K562 (cell line): ENCODE measurements around the gene DEPDC4. TPM values are rescaled to one million over a fixed set of nuclear protein-coding genes. Genes with fewer than 3 reads are reported as not detected.
A peak's percentile ranks its signal among the peaks of the same experiment; 100 is the strongest.

ENCODE experiments used
- CBX5 ChIP-seq: IDR thresholded peaks from 2 replicates; pipeline ENCODE4 v1.6.1; 2014; ENCODE audit warnings: low read depth, borderline replicate concordance
- E2F6 ChIP-seq, 2 experiments: IDR thresholded peaks; 2 replicates each; pipeline ENCODE4 v1.6.1; 2011; ENCODE audit warnings: borderline replicate concordance in 1 of 2, control low read depth in 1 of 2, low read depth in 1 of 2, low read length in 1 of 2, mild to moderate bottlenecking in 1 of 2, mixed read lengths in 1 of 2, moderate library complexity in 1 of 2; ENCODE audit not compliant: insufficient read depth in 1 of 2, insufficient read length in 1 of 2, poor library complexity in 1 of 2, severe bottlenecking in 1 of 2; ENCODE audit errors: extremely low read depth in 1 of 2
- FOXA1 ChIP-seq: fragments of 450-650 bp; IDR thresholded peaks from 2 replicates; pipeline ENCODE4 v1.6.1; 2016; ENCODE audit warnings: mild to moderate bottlenecking, borderline replicate concordance
- GTF2E2 ChIP-seq: fragments of 200-800 bp; sonication (Bioruptor generic); IDR thresholded peaks from 2 replicates; pipeline ENCODE4 v1.6.1; 2016; ENCODE audit warnings: missing genetic modification characterization, missing compliant biosample characterization
- HMGN3 ChIP-seq: IDR thresholded peaks from 2 replicates; pipeline ENCODE4 v1.6.1; 2011; ENCODE audit warnings: borderline replicate concordance, low read depth, mild to moderate bottlenecking, mixed read lengths, low read length; ENCODE audit not compliant: insufficient read length; ENCODE audit errors: extremely low read depth
- JUN ChIP-seq, 2 experiments: sonication (generic) in 1 of 2; formaldehyde crosslinking in 1 of 2; IDR thresholded peaks; 2 replicates each; pipeline versions ENCODE4 v1.6.1 to v1.8.0; 2012 to 2022; ENCODE audit warnings: borderline replicate concordance in 2 of 2, mild to moderate bottlenecking in 2 of 2, improper control_type of control experiment in 1 of 2, low read depth in 1 of 2, low read length in 1 of 2, missing genetic modification reagents in 1 of 2
- KAT2B ChIP-seq: IDR thresholded peaks from one replicate; pipeline ENCODE4 v1.6.1; 2012; ENCODE audit warnings: low read depth, mild to moderate bottlenecking, control low read depth, inconsistent platforms, low read length, moderate library complexity
- KDM5B ChIP-seq: fragments of 200-600 bp; sonication (generic); IDR thresholded peaks from 2 replicates; pipeline ENCODE4 v1.6.1; 2012; ENCODE audit warnings: low read depth, mild to moderate bottlenecking, moderate library complexity, low read length, control low read depth, inconsistent platforms; ENCODE audit not compliant: insufficient replicate concordance
- MAFK ChIP-seq: IDR thresholded peaks from 2 replicates; pipeline ENCODE4 v1.6.1; 2011; ENCODE audit warnings: low read length, improper control_type of control experiment
- MYBL2 ChIP-seq, 2 experiments: fragments of 450-650 bp in 1 of 2; sonication (generic) in 1 of 2; formaldehyde crosslinking in 1 of 2; IDR thresholded peaks; 2 replicates each; pipeline versions ENCODE4 v1.6.1 to v1.8.1; 2017 to 2022; ENCODE audit warnings: borderline replicate concordance in 1 of 2, inconsistent platforms in 1 of 2, low read depth in 1 of 2, mild to moderate bottlenecking in 1 of 2, missing genetic modification reagents in 1 of 2, moderate library complexity in 1 of 2
- PHF21A ChIP-seq: fragments of 450-650 bp; IDR thresholded peaks from 2 replicates; pipeline ENCODE4 v1.6.1; 2017; ENCODE audit warnings: low read depth, borderline replicate concordance
- RHOXF2B ChIP-seq: fragments of 250-450 bp; sonication (Bioruptor Pico); conservative IDR thresholded peaks from 2 replicates; pipeline ENCODE4 v1.5.1; 2021
- RNF219 ChIP-seq: fragments of 250-450 bp; sonication (Bioruptor Pico); IDR thresholded peaks from 2 replicates; pipeline ENCODE4 v1.5.0; 2022; ENCODE audit warnings: mild to moderate bottlenecking
- SMARCA4 ChIP-seq: fragments of 450-650 bp; IDR thresholded peaks from 2 replicates; pipeline ENCODE4 v1.6.1; 2016
- SNRNP70 ChIP-seq: fragments of 200-400 bp; formaldehyde crosslinking; optimal IDR thresholded peaks from 2 replicates; pipeline ENCODE3; 2017; ENCODE audit warnings: low read depth, low read length
- SPI1 ChIP-seq: IDR thresholded peaks from 2 replicates; pipeline ENCODE4 v1.6.1; 2011; ENCODE audit warnings: low read depth, low read length, control low read depth, borderline replicate concordance
- SRSF7 ChIP-seq: fragments of 200-400 bp; formaldehyde crosslinking; optimal IDR thresholded peaks from 2 replicates; pipeline ENCODE3; 2017; ENCODE audit warnings: mild to moderate bottlenecking, low read depth, low read length
- TEAD4 ChIP-seq, 2 experiments: sonication (generic) in 1 of 2; formaldehyde crosslinking in 1 of 2; IDR thresholded peaks; 2 replicates each; pipeline versions ENCODE4 v1.6.1 to v1.8.0; 2012 to 2022; ENCODE audit warnings: borderline replicate concordance in 1 of 2, inconsistent platforms in 1 of 2, low read length in 1 of 2, mild to moderate bottlenecking in 1 of 2, missing genetic modification reagents in 1 of 2
- WHSC1 ChIP-seq: IDR thresholded peaks from one replicate; pipeline ENCODE4 v1.6.1; 2012; ENCODE audit warnings: low read length, control low read depth, inconsistent platforms
- ZNF12 ChIP-seq: sonication (generic); formaldehyde crosslinking; IDR thresholded peaks from 2 replicates; pipeline ENCODE4 v1.4.0; 2020; ENCODE audit warnings: mild to moderate bottlenecking, missing genetic modification reagents
- ZNF354B ChIP-seq: fragments of 250-450 bp; sonication (Bioruptor Pico); IDR thresholded peaks from 2 replicates; pipeline ENCODE4 v1.4.0; 2020
- ZNF57 ChIP-seq: fragments of 450-650 bp; formaldehyde crosslinking; IDR thresholded peaks from 2 replicates; pipeline ENCODE4 v1.4.0; 2020; ENCODE audit warnings: mild to moderate bottlenecking, moderate library complexity
- ZNF717 ChIP-seq: fragments of 250-450 bp; sonication (Bioruptor Pico); IDR thresholded peaks from 2 replicates; pipeline ENCODE4 v1.5.0; 2021
- polyA plus RNA-seq, 8 experiments: library from polyadenylated mRNA; depleted of rRNA in 4 of 8; stranded (reverse) in 5 of 8; unstranded in 3 of 8; fragments of >200 nt; fragmentation: Nextera tagmentation in 2 of 8; fragmentation: Illumina TruSeq in 1 of 8; extraction: Ambion mirVana in 2 of 8; extraction: Trizol in 1 of 8; gene quantifications; 2 replicates each; pipeline versions ENCODE4 v1.2.1 to v1.2.3, GENCODE V29; 2011 to 2014; ENCODE audit warnings: inconsistent platforms in 1 of 8, missing spikeins in 1 of 8
- total RNA-seq, 7 experiments: library from RNA; depleted of rRNA in 6 of 7; stranded (reverse); fragments of >200 nt in 6 of 7; fragmentation: Illumina TruSeq in 2 of 7; extraction: Trizol in 2 of 7; gene quantifications; 2 replicates each; pipeline versions ENCODE4 v1.2.1 to v1.2.3, GENCODE V29; 2011 to 2021; ENCODE audit warnings: low replicate concordance in 1 of 7
- TF ChIP-seq, protein P1 (sequence below): fragments of 450-650 bp; IDR thresholded peaks from 2 replicates; pipeline ENCODE4 v1.6.1; 2016; ENCODE audit warnings: missing biosample characterization, missing genetic modification characterization

The DEPDC4 gene
- total and polyA plus RNA-seq, 9 of the 15 experiments (the other 6 are each of a cell fraction or from before 2014, with no cell fraction given), result 3.6 to 13.2 (median 7.4) TPM

- peak; percentile 18 to 27 for TF ChIP-seq E2F6 (IDR thresholded peaks at IDR 0.05; ENCODE audit: borderline replicate concordance in 1 of 2, extremely low read depth in 1 of 2, insufficient read depth in 1 of 2, insufficient read length in 1 of 2, low read depth in 1 of 2, low read length in 1 of 2, poor library complexity in 1 of 2, severe bottlenecking in 1 of 2)
- TF ChIP-seq ZNF12, result peak; percentile 41; the same call in 1 of the 2 replicates
- TF ChIP-seq FOXA1, result no peak
- no peak for TF ChIP-seq HMGN3
- TF ChIP-seq RNF219 (CRISPR knock-in tag), result no peak
- no peak for TF ChIP-seq GTF2E2
- TF ChIP-seq KAT2B, result no peak
- no peak for TF ChIP-seq ZNF354B (CRISPR knock-in tag)
- TF ChIP-seq, protein P1, sequence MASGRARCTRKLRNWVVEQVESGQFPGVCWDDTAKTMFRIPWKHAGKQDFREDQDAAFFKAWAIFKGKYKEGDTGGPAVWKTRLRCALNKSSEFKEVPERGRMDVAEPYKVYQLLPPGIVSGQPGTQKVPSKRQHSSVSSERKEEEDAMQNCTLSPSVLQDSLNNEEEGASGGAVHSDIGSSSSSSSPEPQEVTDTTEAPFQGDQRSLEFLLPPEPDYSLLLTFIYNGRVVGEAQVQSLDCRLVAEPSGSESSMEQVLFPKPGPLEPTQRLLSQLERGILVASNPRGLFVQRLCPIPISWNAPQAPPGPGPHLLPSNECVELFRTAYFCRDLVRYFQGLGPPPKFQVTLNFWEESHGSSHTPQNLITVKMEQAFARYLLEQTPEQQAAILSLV (tag), result no peak
- TF ChIP-seq TEAD4 (IDR thresholded peaks at IDR 0.05; ENCODE audit: low read length), result 0 out of 2 replicates have a peak, but pooled peaks have one; percentile 7
- TF ChIP-seq TEAD4 (CRISPR knock-in tag; IDR thresholded peaks at IDR 0.05; ENCODE audit: borderline replicate concordance), result no peak
- no peak for TF ChIP-seq SNRNP70
- TF ChIP-seq PHF21A, result no peak
- no peak for TF ChIP-seq SRSF7
- no peak for TF ChIP-seq ZNF717 (CRISPR knock-in tag)
- TF ChIP-seq SPI1, result no peak
- TF ChIP-seq JUN (IDR thresholded peaks at IDR 0.05; ENCODE audit: borderline replicate concordance, low read depth, low read length), result peak; percentile 18; the same call in 1 of the 2 replicates
- no peak for TF ChIP-seq JUN (CRISPR knock-in tag; IDR thresholded peaks at IDR 0.05; ENCODE audit: borderline replicate concordance)
- TF ChIP-seq ZNF57, result no peak
- TF ChIP-seq SMARCA4, result no peak; the same call in 1 of the 2 replicates
- TF ChIP-seq WHSC1, result no peak
- TF ChIP-seq KDM5B, result peak; percentile 67
- no peak for TF ChIP-seq MYBL2 (IDR thresholded peaks at IDR 0.05; ENCODE audit: low read depth)
- TF ChIP-seq MYBL2 (CRISPR knock-in tag; IDR thresholded peaks at IDR 0.05; ENCODE audit: borderline replicate concordance), result no peak
- no peak for TF ChIP-seq CBX5
- TF ChIP-seq RHOXF2B, result no peak
- no peak for TF ChIP-seq MAFK
Measured at GRCh38 chr12:100200463-100201181, 66.3 kb downstream of the DEPDC4 start, which contains the start of gene ACTR6 (continued).
